ENCODE measurements around the gene CMSS1.

DNA sequence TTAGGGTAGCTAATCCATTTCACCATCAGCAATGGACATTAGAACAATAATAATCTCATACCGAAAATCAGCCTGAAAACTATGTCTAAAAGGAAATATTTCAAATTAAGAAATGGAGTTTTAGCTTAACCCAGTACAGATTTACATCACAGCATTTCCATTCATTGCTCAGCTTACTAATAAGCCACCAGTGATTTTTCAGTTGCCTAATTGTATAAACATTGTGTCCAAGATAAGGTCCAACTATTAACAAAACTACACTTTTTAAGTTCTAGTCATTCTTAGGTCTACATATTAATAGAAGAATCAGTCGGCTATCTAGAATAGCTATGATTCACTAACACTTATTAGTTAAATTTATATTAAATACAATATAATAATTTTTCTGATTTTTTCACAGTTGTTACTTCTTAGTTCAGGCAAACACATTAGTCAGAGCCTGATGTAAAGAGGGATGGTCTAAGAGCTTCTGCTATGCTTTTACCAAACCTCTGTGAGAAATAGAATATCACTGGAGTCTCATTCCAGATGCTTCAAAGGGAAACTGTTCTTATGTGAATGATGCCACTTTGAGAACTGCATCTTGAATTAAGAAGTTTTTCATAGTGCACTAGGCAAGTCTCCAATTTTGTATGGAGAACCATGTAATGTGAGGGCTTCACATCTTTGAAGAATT, 74.1 kb downstream of the CMSS1 start:
- TF ChIP-seq, protein P1, sequence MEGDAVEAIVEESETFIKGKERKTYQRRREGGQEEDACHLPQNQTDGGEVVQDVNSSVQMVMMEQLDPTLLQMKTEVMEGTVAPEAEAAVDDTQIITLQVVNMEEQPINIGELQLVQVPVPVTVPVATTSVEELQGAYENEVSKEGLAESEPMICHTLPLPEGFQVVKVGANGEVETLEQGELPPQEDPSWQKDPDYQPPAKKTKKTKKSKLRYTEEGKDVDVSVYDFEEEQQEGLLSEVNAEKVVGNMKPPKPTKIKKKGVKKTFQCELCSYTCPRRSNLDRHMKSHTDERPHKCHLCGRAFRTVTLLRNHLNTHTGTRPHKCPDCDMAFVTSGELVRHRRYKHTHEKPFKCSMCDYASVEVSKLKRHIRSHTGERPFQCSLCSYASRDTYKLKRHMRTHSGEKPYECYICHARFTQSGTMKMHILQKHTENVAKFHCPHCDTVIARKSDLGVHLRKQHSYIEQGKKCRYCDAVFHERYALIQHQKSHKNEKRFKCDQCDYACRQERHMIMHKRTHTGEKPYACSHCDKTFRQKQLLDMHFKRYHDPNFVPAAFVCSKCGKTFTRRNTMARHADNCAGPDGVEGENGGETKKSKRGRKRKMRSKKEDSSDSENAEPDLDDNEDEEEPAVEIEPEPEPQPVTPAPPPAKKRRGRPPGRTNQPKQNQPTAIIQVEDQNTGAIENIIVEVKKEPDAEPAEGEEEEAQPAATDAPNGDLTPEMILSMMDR (IDR thresholded peaks at IDR 0.05), result no peak
- no peak for TF ChIP-seq EZH2 (IDR thresholded peaks at IDR 0.05; ENCODE audit: borderline replicate concordance, insufficient read depth, low read depth, low read length, poor library complexity, severe bottlenecking)

Data from B cell (primary cell).